ENCODE results near the gene SLC35F3. TPM values are rescaled to one million over a fixed set of nuclear protein-coding genes. Genes with fewer than 3 reads are reported as not detected.
"Not testable (repeated sequence)": the region's sequence is repeated elsewhere in the genome, so short reads cannot be mapped to it uniquely, and the experiment has no call there.

SLC35F3 gene
- polyA plus RNA-seq, 1 donor = 0.58 TPM

DNA sequence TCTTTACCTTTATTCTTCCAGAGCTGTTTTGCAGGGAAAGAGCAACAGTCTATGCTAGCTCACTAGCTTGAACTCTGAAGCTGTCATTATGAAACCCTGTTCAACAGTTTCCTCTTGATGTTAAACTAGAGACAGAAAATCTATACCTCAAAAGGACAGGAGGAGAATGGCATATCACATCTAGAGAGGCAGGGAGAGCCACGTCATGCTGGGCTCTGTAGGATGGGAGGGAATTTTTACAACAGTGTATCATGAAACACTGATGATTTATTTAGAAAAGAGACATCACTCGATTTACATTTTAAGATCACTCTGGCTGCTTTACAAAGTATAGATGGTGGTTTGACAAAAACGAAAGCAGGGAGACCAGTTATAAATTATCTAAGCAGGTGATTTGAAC lies 243.9 kb downstream of the SLC35F3 start:
- DNase-seq = no peak

DNA sequence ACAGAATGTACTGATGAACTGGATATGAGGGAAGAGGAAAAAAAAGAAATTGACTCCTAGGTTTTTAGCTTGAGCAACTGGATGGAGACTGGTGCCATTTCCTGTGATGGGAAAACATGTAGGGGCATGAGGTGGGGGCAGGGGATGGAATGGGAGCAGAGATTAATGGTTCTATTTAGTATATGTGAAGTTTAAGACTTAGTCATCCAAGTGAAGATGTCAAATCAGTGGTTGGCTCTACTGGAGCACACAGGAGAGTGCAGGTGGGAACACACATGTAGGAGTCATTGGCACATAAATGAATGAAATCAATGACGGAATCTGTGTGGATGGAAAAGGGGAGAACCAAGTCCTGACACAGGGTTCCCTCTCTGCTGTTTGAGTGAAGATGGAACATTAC lies 244.3 kb downstream of the SLC35F3 start:
- no peak for DNase-seq

DNA sequence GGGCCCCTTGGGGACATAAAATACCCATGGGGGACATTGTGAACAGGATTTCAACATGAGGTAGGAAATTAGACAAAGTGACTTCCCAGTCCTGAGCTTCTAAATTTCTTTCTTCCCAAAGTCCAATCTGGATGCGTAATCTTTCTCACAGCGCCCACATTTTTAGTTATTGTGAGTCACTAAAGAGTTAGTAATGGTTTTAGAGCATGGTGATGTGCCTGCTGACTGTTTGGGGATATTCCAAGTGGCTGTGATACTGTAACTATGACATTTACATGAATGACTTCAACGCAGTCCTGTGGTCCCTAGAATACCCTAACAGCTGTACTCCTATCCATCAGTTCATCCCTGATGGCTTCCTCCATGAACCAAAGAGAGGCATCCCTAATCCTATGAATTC lies 244.7 kb downstream of the SLC35F3 start:
- DNase-seq = no peak

DNA sequence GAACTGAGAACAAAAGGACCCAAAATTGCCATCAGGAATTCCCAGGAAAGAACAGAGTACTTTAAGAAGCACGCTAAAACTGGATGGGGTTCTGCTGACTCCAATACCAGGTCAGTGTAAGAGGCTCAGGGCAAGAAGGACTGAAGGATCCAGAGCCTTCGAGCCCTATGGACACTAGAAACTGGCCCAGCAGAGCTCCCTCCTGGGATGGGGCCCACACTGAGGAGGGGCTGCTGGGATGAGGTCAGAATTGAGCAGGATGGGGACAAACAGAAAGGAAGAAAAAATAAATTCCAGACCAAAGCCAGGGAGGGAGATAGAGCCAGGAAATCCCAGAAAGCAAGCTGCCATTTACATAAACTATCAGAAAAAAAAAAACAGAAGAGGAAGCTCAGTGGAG lies 246.4 kb downstream of the SLC35F3 start:
- no peak for DNase-seq

DNA sequence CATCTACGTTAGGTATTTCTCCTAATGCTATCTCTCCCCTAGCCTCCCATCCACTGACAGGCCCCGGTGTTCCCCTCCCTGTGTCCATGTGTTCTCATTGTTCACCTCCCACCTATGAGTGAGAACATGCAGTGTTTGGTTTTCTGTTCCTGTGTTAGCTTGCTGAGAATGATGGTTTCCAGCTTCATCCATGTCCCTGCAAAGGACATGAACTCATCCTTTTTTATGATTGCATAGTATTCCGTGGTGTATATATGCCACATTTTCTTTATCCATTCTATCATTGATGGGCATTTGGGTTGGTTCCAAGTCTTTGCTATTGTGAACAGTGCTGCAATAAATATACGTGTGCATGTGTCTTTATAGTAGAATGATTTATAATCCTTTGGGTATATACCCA lies 247.9 kb downstream of the SLC35F3 start:
- DNase-seq = not testable (repeated sequence)

DNA sequence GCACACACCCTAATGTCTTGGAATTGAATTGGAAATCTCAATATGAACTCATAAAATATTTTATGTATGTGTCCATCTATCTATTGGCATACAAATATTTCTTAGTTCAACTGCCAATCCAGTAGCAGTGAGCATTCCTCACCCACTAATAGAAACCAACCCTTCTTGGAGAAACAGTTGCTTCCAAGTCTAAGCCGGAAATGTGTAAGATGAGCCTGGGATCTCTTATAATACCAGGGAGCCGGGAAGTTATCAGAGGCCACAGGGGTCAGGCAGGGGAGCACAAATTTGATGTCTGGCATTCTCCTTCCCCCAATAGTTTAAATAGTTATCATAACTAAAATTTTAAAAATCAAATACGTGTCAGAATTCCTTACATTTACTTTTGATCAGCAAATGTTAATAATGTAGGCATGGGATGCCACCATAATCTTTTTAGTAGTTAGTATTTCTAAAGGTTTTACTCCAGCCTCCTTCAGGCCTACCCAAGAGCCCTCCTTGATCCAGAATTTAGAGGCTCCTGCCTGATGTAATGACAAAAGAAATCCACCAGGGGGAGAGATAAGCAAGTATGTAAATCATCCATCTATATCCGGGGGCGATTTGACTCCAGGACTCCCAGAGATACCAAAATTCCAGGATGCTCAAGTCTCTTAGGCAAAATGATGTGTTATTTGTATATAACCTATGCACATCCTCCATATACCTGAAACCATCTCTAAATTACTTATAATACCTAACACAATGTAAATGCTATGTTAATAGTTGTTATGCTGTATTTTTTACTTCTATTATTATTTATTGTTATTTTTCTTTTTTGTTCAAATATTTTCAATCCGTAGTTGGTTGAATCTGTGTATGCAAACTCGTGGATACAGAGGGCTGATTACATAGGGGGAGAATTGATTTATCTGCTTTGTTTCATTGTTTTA lies 250.1 kb downstream of the SLC35F3 start:
- DNase-seq = peak; percentile 19

DNA sequence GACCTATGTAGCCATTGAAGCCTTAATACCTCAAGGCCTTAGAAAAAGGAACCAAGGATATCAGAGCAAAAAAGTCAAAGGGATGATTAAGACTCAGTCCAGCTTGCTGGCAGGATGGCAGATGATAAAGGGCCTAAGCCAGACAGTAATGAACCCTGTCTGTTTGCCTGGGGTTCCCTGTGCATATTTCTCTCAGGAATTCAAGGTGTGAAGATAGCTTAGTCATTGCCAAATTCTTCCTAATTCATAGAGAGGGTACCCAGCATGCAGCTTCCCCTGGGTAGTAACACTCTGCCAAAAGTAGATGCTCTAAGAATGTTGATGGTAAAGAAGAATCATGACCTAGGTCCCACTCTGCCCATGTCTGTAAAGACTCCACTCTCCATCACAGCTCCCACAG lies 258.2 kb downstream of the SLC35F3 start:
- no peak for DNase-seq

DNA sequence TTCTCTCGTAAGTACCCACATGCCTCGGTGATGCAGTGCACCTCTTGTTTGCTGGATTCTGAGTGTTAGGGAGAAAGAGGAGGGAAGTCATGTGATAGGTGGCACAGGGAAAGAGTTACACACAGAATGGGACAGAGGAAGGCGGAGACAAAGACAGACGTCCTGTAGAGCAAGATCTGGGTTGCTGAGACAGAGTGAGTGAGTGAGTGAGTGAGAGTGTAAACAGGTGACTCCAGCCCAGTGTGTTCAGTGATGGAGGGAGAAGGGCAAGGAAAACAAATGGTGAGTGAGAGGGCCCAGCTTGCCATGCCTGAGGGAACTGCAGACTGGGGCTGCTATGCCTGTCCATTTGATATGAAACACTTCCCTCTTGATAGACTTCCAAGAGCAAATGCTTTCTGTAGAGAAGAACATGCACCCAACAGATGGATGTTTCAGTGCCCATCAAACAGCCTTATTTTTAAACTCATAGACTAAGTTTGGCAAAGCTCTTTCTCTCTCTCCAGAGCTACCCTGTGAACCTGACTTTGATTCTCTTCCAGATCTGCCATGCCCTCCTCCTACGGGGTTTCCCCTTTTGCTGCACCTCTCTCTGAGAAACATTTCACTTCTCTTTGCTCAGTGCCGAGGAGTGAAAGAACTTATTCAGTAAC lies 258.9 kb downstream of the SLC35F3 start:
- no peak for DNase-seq

DNA sequence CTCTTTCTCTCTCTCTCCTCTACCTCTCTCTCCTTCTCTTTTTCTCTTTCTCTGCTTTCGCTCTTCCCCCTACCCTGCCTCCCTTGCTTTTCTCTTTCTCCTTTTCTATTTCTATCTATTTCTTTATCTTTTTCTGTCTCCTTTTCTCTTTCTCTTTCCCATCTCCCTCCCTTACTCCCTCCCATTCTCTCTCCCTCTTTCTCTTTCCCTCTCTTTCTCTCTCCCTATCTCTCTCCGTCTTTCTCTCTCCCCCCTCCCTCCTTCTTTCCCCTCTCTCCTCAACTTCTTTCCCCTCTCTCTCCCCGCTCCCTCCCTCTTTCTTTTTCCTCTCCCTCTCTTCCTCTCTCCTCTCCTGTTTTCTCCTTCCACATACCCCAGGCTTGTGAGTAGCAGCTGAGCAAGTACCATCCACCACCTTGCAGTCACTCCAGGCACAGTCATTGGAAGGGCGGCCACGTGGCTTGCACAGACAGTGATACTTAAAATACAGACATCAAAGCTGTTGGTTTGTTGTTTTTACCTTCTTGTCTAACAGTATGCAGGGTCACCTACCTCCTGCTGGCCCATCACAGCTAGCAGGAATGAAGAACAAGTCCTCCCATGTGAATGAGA lies 259.7 kb downstream of the SLC35F3 start:
- DNase-seq = no peak

DNA sequence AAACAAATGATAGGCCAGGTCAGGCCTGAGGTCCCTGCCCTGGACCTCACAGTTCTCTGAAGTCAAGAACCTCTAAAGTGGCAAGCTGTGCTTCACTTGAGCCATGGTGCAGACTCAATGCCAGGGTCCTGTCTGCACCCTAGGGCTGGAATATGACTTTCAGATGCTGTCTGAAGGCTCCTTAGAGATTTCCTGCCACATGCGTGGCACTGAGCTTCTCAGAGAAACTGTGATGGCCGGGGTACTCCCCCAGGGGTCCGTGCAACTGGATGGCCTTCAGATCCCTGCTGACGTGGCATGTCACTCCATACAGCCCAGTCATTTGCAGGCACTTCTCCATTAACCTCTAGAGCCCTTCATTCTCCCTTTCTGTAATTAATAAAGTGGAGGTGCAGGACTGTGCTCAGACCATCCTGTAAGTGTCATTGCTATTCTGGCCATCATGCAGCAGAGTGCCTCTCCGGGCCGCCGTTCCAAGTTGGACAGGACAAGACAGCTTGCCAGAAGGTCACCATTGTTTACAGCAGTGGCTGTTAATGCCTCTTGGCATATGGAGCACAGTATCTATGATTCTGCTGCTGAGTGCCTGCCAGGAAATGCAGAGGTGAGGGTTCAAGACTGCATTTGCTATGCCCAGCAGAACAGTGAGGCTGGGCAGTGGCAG lies 263.7 kb downstream of the SLC35F3 start:
- DNase-seq = no peak

DNA sequence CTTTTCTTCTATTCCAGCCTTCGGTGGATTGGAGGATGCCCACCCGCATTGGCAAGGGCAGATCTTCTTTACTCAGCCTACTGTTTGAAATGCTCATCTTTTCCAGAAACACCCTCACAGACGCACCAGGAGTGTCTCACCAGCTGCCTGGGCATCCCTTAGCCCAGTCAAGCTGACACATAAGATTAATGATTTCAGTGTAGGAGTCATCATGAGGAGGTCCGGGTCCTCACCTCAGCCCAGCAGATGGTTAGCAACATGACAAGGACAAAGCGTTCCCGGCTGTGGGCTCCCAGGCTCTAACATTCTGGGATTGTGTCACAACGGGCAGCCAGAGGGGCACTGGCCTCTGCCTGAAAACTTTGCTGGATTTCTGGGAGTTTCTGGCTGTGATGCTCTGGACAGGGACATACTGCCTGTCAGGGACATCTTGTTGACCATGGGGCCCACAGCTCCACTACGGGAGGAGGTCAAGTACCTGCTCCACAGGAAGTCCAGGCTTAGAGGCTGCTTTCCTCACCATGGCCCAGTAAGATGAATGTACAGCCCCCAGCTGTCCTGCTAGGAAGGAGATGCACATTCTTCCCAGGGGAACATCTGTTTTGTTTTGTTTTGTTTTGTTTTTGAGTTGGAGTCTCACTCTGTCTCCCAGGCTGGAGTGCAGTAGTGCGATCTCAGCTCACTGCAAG lies 264.8 kb downstream of the SLC35F3 start:
- no peak for DNase-seq

DNA sequence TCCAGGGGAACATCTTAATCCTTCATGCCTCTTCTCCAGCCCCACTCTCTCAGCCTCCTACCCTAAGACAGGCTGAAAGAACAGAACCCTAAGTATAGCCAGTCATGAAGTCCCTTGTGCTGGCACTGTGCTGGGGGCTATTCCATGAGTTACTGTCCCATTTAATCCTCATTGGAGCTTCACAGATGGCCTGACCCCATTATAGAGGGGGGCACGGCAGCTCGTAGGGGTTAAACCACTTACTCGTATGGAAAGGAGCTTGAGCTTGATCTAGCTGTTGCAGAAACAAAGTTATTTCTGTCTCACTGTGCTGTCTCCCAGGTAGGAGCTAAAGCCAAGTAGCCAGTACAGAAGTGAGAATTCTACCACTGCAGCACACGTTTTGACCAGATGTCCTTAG lies 265.6 kb downstream of the SLC35F3 start:
- DNase-seq = no peak

DNA sequence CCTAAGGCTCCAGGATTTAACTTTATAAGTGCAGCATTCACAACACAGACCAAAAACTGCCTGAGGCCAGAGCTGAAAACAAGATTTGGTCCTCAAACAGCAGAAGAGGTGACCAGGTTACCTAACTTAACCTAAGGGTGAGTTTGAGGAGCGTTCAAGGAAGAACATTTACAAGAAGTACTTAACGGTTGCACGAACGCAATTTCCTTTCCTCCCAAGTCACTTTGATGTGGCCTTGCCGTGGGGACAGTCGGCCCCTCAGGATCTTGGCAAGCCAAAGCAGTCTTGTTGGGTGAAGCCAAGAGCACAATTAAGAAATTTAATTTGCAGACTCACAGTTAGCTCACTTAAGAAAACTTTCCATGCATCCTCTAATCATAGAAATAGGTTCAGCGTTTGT lies 266.1 kb downstream of the SLC35F3 start:
- no peak for DNase-seq

DNA sequence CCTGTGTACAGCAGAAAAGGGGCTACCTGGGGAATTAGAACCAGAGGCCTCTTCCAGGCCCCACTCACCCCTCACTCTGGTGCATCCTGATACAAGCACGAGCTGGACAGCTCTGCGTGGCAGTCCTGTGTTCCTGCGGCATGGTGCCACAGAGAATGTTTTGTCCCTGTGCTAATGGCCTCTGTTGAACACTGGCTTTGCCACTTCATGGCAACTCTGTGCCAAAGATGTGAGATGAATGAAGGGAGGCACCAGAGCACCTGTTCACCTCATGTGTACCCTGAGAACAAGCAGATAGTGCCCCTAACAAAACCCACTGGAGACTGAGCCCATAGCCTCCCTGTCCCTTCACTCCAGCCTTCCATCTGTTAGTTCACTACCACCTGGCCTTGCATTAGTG lies 269.5 kb downstream of the SLC35F3 start:
- no peak for DNase-seq

DNA sequence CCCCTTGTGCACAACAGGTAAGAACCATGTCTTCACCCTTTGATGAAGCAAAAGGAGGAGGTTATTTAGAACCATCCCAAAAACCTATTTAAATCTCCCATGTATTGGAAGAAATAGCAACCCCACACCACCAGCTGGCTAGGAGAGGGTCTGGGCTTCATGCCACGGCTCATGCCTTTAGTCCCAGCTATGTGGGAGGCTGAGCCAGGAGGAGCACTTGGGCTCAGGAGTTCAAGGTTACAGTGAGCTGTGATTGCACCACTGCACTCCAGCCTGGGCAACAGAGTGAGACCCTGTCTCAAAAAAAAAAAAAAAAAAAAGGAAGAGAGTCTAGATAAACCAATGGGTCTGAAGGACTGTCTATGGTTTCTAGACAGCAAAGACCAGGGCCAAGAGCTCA lies 270.9 kb downstream of the SLC35F3 start:
- no peak for DNase-seq

DNA sequence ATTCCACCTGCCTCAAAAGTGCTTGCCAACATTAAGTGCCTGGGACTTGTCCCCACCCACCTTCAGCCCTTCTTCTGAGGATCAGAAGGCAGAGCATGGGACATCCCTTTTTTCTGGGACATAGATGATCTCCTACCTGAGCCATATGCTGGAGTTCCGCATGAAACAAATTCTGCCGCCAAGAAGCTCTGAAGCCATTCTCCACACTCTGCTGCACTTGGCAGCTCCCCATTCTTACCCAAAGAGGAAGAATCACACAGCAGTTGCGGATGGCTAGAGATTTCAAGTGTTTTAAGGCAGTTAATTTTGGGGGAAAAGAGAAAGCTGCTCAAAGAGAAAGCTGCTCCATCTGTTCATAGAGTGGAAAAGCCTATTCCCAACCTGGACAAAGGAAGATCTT lies 271.5 kb downstream of the SLC35F3 start:
- no peak for DNase-seq

DNA sequence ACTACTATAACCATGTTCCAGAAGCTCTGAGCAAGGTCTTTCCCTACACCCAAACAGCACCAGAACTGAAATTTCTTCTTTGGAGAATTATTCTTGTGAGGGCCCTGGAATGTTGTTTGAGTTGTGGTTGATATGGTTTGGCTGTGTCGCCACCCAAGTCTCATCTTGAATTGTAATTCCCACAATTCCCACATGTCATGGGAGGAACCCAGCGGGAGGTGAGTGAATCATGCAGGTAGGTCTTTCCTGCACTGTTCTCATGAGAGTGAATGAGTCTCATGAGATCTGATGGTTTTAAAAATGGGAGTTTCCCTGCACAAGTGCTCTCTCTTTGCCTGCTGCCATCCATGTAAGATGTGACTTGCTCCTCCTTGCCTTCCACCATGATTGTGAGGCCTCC lies 272.4 kb downstream of the SLC35F3 start:
- DNase-seq = not testable (repeated sequence)

DNA sequence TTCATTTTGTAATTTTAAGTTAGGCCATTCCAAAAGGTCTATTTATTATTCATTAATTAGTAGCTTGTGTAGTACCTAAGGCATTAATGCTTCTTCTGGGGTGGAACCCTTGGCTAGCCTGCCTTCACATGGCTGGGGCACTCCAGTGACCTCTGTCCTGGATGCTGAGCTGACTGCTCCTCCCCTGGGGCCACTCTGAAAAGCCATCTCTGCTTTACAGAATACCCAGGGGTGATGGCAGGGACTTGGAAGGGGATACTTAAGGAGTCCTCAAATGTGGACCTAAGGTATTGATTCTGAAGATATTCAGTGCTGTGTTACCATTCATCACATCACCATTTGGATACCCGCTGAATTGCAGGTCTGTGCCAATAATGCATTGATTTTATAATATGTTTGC lies 281.0 kb downstream of the SLC35F3 start:
- DNase-seq = no peak

DNA sequence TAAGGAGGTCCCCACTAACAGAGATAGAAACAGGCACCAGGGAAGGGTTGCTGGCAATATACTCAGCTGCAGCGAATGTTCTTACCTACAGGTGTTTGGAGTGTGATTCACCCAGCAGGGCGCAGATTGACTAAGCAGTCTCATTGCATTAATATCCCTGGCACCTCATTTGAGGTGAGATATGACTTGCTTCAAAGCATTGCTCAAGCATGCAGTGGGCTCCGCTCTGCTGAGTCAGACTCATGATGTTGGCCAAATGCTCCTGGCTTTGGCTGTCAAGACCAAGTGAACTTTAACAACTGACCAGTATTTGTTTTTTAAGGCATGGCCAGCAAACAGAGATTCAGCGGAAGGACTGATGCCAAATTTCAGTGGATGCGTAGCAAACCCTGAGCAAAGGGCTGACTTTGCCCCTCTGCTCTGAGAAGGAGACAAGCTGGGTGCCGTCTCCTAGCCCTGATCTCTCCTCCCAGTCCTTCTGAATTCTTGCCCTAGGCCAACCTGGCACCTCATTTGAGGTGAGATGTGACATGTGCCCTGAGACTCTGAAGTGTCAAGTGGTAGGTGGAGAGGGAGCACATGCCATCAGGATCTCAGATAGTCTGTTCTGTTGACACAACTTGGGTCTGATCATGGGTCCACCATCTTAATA lies 281.7 kb downstream of the SLC35F3 start:
- no peak for DNase-seq

DNA sequence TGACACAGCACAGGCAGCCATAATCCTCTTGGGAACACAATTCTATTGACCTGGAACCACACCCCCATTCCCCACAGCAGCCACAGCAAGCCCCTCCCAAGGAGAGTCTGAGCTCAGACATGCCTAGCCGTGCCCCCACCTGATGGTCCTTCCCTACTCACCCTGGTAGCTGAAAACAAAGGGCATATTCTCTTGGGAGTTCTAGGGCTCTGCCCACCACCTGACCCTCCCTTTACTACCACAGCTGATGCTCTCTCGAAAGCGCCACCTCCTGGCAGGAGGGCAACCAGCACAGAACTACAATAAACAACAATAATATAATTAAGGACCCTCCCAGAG lies 283.9 kb downstream of the SLC35F3 start:
- no peak for DNase-seq

DNA sequence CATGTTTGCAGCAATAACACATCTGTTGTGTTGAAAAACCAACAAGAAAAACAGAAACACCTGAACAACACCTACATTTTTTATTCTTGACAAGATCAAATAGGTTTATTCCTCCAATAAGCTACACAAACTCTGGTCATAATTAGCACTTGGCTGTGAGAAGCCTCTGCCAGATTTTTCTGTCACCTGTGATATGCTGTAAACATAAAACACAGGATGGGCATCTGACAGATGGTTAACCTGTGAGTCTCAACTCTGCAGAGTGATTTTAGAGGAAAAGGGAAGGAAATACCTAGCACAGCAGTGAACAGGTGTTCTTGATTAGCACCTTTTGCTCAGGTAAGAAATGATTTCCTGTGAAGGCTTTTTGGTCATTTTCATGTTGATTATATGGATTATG lies 293.4 kb downstream of the SLC35F3 start:
- DNase-seq = no peak

DNA sequence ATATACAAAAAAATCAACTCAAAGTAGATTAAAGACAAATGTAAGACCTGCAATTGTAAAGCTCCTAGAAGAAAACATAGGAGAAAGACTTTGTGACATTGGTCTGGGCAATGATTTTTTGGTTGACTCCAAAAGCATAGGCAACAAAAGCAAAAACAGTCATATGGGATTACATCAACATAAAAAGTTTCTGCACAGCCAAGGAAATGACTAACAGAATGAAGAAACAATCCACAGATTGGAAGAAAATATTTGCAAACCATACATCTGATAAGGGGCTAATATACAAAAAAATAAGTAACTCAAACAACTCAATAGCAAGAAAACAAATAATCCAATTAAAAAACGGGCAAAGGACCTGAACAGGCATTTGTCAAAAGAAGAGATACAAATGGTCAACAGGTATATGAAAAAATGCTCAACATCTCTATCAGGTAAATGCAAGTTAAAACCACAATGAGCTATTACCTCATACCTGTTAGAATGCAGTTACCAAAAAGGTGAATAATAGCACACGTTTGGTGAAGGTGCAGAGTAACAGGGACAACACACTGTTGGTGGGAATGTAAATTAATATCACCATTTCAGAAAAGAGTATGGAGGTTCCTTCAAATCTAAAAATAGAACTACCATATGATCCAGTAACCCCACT lies 295.1 kb downstream of the SLC35F3 start:
- DNase-seq = no peak
